ENCODE results near the gene SARDH. TPM values are rescaled to one million over a fixed set of nuclear protein-coding genes. Genes with fewer than 3 reads are reported as not detected.

The SARDH gene
- total and polyA plus RNA-seq, 2 donors (not counting 1 experiment from before 2014, with no cell fraction given), result 2.5 to 4.8 TPM

DNA sequence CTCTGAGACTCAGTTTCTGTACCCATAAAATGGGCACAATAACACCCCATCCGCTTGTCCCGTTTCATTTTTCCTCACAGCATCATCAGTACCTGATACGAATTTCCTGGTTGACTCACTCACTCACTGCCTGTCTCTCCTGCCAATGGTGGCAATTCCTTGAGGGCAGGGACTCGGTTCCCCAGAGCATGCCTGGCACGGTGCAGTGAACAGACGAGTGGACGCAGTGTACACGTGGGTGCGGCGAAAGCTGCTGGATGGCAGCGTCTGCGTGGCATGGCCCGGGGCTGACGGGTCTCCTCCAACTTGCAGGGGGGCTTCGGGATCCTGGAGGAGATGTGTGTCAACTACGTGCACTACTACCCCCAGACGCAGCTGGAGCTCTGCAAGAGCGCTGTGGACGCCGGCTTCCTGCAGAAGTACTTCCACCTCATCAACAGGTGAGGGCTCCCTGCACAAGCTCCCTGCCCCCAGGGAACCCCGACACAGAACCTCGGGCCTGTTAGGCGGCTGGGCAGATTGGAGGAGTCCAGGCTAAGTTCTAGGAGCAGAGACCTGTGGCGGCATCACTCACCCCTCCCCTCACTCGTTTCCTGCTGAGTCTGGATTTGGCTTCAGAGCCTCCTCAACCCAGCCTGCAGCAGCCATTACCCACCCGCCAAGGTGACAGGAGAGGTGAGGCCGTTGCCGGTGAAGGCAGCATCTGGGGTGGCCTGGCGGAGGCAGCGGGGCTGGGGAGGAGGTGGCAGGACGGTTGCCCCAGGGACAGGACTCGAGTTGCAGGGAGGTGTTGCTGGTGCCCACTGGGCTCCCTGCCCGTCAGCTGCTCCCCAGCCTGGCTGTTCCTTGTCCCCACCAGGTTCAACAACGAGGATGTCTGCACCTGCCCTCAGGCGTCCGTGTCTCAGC lies 81.7 kb downstream of the SARDH start:
- Histone ChIP-seq H3K27ac (ENCODE audit: insufficient read depth, low read length) (no peak overlapping the region), H3K36me3 (ENCODE audit: control insufficient read depth, insufficient read depth, low read length) (no peaks in the 10 kb centered on the region), H2AFZ (ENCODE audit: low read length) (no peak overlapping the region), H3K9ac (ENCODE audit: insufficient read depth, low read length) (no peak overlapping the region), H3K27me3 (ENCODE audit: control insufficient read depth, insufficient read depth, low read length) (no peaks in the 10 kb centered on the region), H3K4me1 (ENCODE audit: control insufficient read depth, extremely low read depth, insufficient read depth, low read length) (no peaks in the 10 kb centered on the region), H3K4me2 (ENCODE audit: extremely low read depth, insufficient read depth, low read length) (no peak overlapping the region), H4K20me1 (ENCODE audit: control insufficient read depth, extremely low read depth, insufficient read depth, low read length) (no peaks in the 10 kb centered on the region), H3K9me3 (ENCODE audit: control insufficient read depth, insufficient read depth, low read depth, low read length) (no peaks in the 10 kb centered on the region), H3K4me3 (replicated peaks in 1 of 4; ENCODE audit: control extremely low read depth in 1 of 4, insufficient read depth in 1 of 4, low read depth in 3 of 4, low read length in 4 of 4) (no peak overlapping the region), H3K79me2 (ENCODE audit: control insufficient read depth, insufficient read depth, low read length) (no peaks in the 10 kb centered on the region)
- TF ChIP-seq, protein P1, sequence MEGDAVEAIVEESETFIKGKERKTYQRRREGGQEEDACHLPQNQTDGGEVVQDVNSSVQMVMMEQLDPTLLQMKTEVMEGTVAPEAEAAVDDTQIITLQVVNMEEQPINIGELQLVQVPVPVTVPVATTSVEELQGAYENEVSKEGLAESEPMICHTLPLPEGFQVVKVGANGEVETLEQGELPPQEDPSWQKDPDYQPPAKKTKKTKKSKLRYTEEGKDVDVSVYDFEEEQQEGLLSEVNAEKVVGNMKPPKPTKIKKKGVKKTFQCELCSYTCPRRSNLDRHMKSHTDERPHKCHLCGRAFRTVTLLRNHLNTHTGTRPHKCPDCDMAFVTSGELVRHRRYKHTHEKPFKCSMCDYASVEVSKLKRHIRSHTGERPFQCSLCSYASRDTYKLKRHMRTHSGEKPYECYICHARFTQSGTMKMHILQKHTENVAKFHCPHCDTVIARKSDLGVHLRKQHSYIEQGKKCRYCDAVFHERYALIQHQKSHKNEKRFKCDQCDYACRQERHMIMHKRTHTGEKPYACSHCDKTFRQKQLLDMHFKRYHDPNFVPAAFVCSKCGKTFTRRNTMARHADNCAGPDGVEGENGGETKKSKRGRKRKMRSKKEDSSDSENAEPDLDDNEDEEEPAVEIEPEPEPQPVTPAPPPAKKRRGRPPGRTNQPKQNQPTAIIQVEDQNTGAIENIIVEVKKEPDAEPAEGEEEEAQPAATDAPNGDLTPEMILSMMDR (conservative IDR thresholded peaks at IDR 0.05 in 1 of 2, IDR thresholded peaks at IDR 0.05 in 1 of 2; ENCODE audit: low read depth in 1 of 2, low read length in 2 of 2), result no peak
- no peak for TF ChIP-seq EZH2 (IDR thresholded peaks at IDR 0.05; ENCODE audit: low read length, missing control alignments)
- DNase-seq (ENCODE audit: low read depth in 2 of 2), result no peak

DNA sequence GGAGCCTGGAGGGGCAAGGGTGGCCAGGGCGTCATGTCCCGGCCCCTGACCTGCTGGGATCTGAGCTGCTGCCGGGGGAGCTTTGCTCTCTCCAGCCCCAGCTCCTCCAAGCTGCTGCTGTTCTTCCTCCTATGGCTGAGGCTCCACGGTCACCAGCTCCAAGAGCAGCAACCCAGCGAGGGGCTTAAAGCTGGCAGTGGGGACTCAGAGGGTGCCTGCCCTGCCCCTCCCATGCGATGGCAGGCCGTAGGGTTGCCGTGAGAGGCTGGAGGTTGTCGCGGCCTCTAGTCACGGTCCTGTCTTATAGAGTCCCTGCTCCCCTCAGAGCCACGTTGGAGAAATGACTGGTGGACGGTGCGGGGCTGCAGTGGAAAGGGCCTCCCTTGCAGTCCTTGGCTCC lies 82.5 kb downstream of the SARDH start:
- H3K27me3 ChIP-seq (ENCODE audit: control insufficient read depth, insufficient read depth, low read length), result no peaks in the 10 kb centered on the region
- no peaks in the 10 kb centered on the region for H3K79me2 ChIP-seq (ENCODE audit: control insufficient read depth, insufficient read depth, low read length)
- H2AFZ ChIP-seq (ENCODE audit: low read length), result no peak overlapping the region
- no peak overlapping the region for H3K4me2 ChIP-seq (ENCODE audit: extremely low read depth, insufficient read depth, low read length)
- H3K36me3 ChIP-seq (ENCODE audit: control insufficient read depth, insufficient read depth, low read length), result no peaks in the 10 kb centered on the region
- no peak overlapping the region for H3K9ac ChIP-seq (ENCODE audit: insufficient read depth, low read length)
- DNase-seq (ENCODE audit: low read depth in 2 of 2), result no peak
- TF ChIP-seq EZH2 (IDR thresholded peaks at IDR 0.05; ENCODE audit: low read length, missing control alignments), result no peak
- TF ChIP-seq, protein P1 (conservative IDR thresholded peaks at IDR 0.05 in 1 of 2, IDR thresholded peaks at IDR 0.05 in 1 of 2; ENCODE audit: low read depth in 1 of 2, low read length in 2 of 2), result no peak
- H3K27ac ChIP-seq (ENCODE audit: insufficient read depth, low read length), result no peak overlapping the region
- H3K4me1 ChIP-seq (ENCODE audit: control insufficient read depth, extremely low read depth, insufficient read depth, low read length), result no peaks in the 10 kb centered on the region
- H3K9me3 ChIP-seq (ENCODE audit: control insufficient read depth, insufficient read depth, low read depth, low read length), result no peaks in the 10 kb centered on the region
- no peak overlapping the region for H3K4me3 ChIP-seq (replicated peaks in 1 of 4; ENCODE audit: control extremely low read depth in 1 of 4, insufficient read depth in 1 of 4, low read depth in 3 of 4, low read length in 4 of 4)
- H4K20me1 ChIP-seq (ENCODE audit: control insufficient read depth, extremely low read depth, insufficient read depth, low read length), result no peaks in the 10 kb centered on the region

DNA sequence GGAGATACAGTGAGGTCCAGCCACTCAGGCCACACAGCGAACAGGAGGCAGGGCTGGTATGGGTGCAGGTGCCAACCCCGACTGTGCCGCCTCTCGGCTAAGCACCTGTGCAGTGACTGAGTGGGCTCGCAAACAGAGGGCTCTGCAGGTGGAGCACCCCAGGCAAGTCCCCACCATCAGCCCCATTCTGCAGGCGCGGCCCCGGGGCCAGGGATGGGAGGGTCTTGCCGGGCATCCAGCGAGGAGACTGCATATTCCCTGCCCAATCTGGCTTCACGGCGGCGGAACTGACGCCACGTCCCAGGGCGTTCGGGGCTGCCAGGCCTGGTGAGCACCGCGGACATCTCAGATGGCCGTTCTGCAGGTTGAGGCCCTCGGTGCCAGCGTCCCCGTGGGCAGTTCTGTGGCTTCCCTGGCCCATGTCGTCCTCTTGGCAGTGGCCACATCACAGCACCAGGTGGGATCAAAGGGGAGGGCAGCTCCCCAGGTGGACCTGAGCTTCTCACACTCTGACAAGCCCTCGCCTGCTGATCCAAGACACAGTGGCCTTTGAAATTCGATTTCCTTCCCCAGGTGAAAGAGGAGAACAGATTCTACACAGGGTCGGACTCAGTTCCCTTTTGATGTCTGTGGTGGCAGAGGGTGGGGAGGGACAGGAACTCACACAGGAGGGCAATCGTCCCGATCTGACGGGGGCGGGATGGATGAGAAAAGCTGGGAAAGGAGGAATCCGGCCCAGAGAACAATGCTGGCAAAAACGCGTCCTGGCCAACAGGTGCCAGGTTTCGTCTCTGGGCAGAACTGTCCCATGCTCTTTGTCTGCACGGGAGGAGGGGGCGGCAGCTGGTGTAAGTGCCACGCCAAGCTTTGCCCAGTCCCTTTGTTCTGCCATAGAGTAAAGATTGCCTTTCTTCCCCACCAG lies 83.2 kb downstream of the SARDH start:
- Histone ChIP-seq H3K79me2 (ENCODE audit: control insufficient read depth, insufficient read depth, low read length) (no peaks in the 10 kb centered on the region), H3K27ac (ENCODE audit: insufficient read depth, low read length) (no peak overlapping the region), H3K27me3 (ENCODE audit: control insufficient read depth, insufficient read depth, low read length) (no peaks in the 10 kb centered on the region), H3K36me3 (ENCODE audit: control insufficient read depth, insufficient read depth, low read length) (no peaks in the 10 kb centered on the region), H3K4me2 (ENCODE audit: extremely low read depth, insufficient read depth, low read length) (no peak overlapping the region), H2AFZ (ENCODE audit: low read length) (no peak overlapping the region), H3K9me3 (ENCODE audit: control insufficient read depth, insufficient read depth, low read depth, low read length) (no peaks in the 10 kb centered on the region), H4K20me1 (ENCODE audit: control insufficient read depth, extremely low read depth, insufficient read depth, low read length) (no peaks in the 10 kb centered on the region), H3K4me1 (ENCODE audit: control insufficient read depth, extremely low read depth, insufficient read depth, low read length) (no peaks in the 10 kb centered on the region), H3K4me3 (replicated peaks in 1 of 4; ENCODE audit: control extremely low read depth in 1 of 4, insufficient read depth in 1 of 4, low read depth in 3 of 4, low read length in 4 of 4) (no peak overlapping the region), H3K9ac (ENCODE audit: insufficient read depth, low read length) (no peak overlapping the region)
- DNase-seq (ENCODE audit: low read depth in 2 of 2), result no peak
- TF ChIP-seq, protein P1 (conservative IDR thresholded peaks at IDR 0.05 in 1 of 2, IDR thresholded peaks at IDR 0.05 in 1 of 2; ENCODE audit: low read depth in 1 of 2, low read length in 2 of 2), result no peak
- no peak for TF ChIP-seq EZH2 (IDR thresholded peaks at IDR 0.05; ENCODE audit: low read length, missing control alignments)

Data from fibroblast of lung (primary cell).